GM21786 (cell line): ENCODE data around the gene ORAI3.

ENCODE experiments used
- ATAC-seq: cut with Tn5 transposase; IDR thresholded peaks from one replicate; pipeline ENCODE4 v1.9.1; 2021; ENCODE audit not compliant: unreplicated experiment

The ORAI3 gene

DNA sequence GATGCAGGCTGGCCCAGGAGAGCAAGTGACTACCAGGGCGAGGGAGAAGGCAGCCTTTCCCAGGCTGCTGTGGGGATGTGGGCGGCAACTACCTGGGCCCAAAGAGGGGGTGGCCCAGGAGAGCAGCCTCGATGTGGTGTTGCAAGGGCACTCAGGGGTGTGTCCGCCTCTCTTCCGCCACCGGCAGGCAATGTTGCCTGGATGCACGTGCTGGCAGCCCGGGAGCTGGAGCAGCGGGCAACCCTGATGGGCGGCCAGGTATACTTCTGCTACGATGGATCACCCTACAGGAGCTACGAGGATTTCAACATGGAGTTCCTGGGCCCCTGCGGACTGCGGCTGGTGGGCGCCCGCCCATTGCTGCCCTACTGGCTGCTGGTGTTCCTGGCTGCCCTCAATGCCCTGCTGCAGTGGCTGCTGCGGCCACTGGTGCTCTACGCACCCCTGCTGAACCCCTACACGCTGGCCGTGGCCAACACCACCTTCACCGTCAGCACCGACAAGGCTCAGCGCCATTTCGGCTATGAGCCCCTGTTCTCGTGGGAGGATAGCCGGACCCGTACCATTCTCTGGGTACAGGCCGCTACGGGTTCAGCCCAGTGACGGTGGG, 38.8 kb downstream of the ORAI3 start:
- no peak for ATAC-seq

GRCh38 chr16:30989469-30990047, 40.7 kb downstream of the ORAI3 start:
- no peak for ATAC-seq

DNA sequence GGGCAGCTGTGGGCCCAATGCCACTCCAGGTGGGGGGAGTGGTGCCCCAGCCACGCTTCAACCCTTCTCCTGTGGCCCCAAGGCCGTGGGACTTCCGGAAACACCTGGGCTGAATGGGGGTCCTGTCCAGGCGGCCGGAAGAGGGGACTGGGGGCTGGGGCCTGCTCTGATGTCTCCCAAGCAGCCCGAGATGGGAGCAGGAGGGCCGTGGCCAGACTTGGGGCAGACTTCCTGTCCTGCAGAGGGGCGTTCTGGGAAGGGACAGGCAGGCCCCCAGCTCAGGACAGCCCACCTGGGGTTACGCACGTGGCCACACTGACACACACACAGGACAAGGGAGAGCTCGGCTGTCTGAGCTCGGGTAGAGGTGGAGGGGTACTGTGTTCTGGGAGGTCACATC, 41.2 kb downstream of the ORAI3 start:
- ATAC-seq, result no peak

GRCh38 chr16:30991052-30991451, 42.2 kb downstream of the ORAI3 start:
- ATAC-seq, result no peak

GRCh38 chr16:30992276-30992780, 43.5 kb downstream of the ORAI3 start:
- no peak for ATAC-seq

GRCh38 chr16:30992931-30993816, 44.3 kb downstream of the ORAI3 start:
- no peak for ATAC-seq

GRCh38 chr16:30995927-30996323, 47.1 kb downstream of the ORAI3 start:
- ATAC-seq, result no peak

- ATAC-seq, result no peak
These were observed 47.6 kb downstream of the ORAI3 start for GRCh38 chr16:30996324-30996984.

GRCh38 chr16:30996985-30997724, 48.3 kb downstream of the ORAI3 start:
- peak; percentile 62 for ATAC-seq

DNA sequence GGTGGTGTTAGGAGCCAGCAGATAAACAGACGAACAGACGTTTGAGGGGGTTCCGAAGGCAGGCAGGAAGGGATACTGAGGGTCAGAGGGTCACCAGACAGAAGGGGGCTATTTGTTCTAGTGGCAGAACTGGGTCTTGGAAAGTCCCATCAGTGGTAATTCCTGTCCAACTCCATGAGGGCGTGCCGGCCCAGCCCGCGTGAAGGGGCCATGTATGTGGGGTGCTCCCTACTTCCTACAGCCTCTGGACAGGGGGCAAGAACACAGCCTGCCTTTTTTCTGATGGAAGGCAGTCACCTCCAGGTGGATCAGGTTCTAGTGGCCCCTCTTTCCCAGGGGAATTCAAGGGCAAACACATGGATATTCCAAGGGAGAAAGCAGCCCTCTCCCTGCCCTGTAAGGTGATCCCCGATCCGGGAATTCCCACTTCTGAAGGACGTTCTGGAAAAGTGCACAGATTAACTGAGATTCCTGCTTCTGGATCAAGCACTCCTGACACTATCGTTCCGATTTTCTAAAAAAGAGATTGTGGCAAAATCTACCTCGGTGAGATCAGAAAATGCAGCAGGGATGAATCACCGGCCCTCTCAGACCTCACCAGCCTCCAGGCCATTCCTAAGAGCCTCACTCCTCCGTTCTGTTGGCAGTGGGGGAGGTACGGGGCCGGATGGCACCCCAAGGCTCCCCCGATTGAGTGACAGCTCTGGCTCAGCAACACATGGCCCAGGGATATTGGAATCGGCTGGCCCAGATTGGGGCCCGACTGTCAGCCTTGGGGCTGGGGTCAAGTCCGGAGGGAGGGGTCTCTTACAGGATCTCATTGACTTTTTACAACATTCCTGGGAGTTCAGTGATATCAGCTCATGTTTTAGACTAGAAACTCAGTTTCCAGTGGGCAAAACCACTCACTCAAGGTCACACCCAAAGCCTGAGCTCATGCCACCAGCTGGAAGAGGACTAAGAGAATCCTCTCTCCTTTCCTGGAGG, 49.1 kb downstream of the ORAI3 start:
- no peak for ATAC-seq

- no peak for ATAC-seq
These were observed 50.2 kb downstream of the ORAI3 start for GRCh38 chr16:30998852-30999761.

- ATAC-seq, result no peak
These were observed 52.0 kb downstream of the ORAI3 start for GRCh38 chr16:31000671-31001382.

- no peak for ATAC-seq
These were observed 52.8 kb downstream of the ORAI3 start for GRCh38 chr16:31001507-31002249.

GRCh38 chr16:31002250-31002700, 53.4 kb downstream of the ORAI3 start:
- ATAC-seq, result no peak

GRCh38 chr16:31002862-31003341, 54.0 kb downstream of the ORAI3 start:
- ATAC-seq, result no peak

DNA sequence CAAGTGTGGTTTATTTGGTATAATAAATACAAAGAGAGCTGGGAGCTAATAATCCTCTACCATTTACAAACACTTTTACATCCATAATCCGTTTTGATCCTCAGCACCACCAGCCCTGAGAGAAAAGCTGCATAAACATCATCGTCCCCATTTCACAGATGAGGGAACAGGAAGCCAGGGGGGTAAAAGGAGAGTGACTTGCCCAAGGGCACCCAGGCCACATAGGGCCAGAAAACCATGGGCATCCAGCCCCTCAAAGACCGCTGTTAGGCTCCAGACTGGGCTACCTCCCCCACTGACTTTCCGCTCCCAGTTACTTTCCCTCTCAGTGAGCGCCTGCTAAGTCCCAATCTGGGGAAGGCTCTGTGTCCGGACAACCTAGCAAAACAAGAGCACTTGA, 54.9 kb downstream of the ORAI3 start:
- no peak for ATAC-seq
